Suprapubic skin (tissue), 4 donors: Measurements from ENCODE around the gene S100A3. TPM values are rescaled to one million over a fixed set of nuclear protein-coding genes. Genes with fewer than 3 reads are reported as not detected.
"Not testable (repeated sequence)": the region's sequence is repeated elsewhere in the genome, so short reads cannot be mapped to it uniquely, and the experiment has no call there.

Experiments used
- DNase-seq, 2 donors: peaks; one replicate each; pipeline ENCODE4 v3.0.0-alpha.2; 2019; ENCODE audit warnings: low spot score in 2 of 2
- H3K27ac ChIP-seq: fragments of 200-600 bp; sonication (generic); one replicate; pipeline ENCODE4 v1.5.1; 2019
- H3K27me3 ChIP-seq: fragments of 200-600 bp; sonication (generic); one replicate; pipeline ENCODE4 v1.5.1; 2019
- H3K36me3 ChIP-seq: fragments of 200-600 bp; sonication (generic); one replicate; pipeline ENCODE4 v1.5.1; 2019
- H3K4me1 ChIP-seq: fragments of 200-600 bp; sonication (generic); one replicate; pipeline ENCODE4 v1.5.1; 2019
- H3K4me3 ChIP-seq: fragments of 200-600 bp; sonication (generic); one replicate; pipeline ENCODE4 v1.5.1; 2019; ENCODE audit warnings: mild to moderate bottlenecking
- H3K9me3 ChIP-seq: fragments of 200-600 bp; sonication (generic); one replicate; pipeline ENCODE4 v1.5.1; 2019
- EP300 ChIP-seq: sonication (generic); formaldehyde crosslinking; IDR thresholded peaks from one replicate; pipeline ENCODE4 v1.6.1; 2017; ENCODE audit warnings: antibody characterized with exemption
- POLR2A ChIP-seq, 2 donors: fragments of 450-650 bp; IDR thresholded peaks; one replicate each; pipeline ENCODE4 v1.6.1; 2017; ENCODE audit warnings: antibody characterized with exemption in 2 of 2, mild to moderate bottlenecking in 2 of 2, moderate library complexity in 2 of 2
- POLR2AphosphoS5 ChIP-seq, 3 donors: sonication (generic); formaldehyde crosslinking; IDR thresholded peaks; one replicate each; pipeline ENCODE4 v1.6.1; 2017; ENCODE audit warnings: antibody characterized with exemption in 3 of 3
- WGBS: methylation state at CpG from one replicate; pipeline ENCODE4 v1.1.5; 2018; 5-methylcytosine and 5-hydroxymethylcytosine counted together
- total RNA-seq, 4 donors: library from RNA; depleted of rRNA; stranded (reverse); fragments of >200 nt; gene quantifications; one replicate each; pipeline ENCODE4 v1.1.0, GENCODE V29; 2016
- TF ChIP-seq, protein P1 (sequence below), 2 donors: fragments of 200-600 bp in 1 of 2; fragments of 450-650 bp in 1 of 2; sonication (generic) in 1 of 2; IDR thresholded peaks; one replicate each; pipeline ENCODE4 v1.5.1; 2016 to 2019; ENCODE audit warnings: antibody characterized with exemption in 2 of 2, mild to moderate bottlenecking in 1 of 2, moderate library complexity in 1 of 2

The S100A3 gene, protein sequence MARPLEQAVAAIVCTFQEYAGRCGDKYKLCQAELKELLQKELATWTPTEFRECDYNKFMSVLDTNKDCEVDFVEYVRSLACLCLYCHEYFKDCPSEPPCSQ
- 100 to 1,000 TPM in 1 of 4 donors, 10 to 100 TPM in 2, not detected in 1; 42.6 to 342 (median 88.0) TPM for total RNA-seq

DNA sequence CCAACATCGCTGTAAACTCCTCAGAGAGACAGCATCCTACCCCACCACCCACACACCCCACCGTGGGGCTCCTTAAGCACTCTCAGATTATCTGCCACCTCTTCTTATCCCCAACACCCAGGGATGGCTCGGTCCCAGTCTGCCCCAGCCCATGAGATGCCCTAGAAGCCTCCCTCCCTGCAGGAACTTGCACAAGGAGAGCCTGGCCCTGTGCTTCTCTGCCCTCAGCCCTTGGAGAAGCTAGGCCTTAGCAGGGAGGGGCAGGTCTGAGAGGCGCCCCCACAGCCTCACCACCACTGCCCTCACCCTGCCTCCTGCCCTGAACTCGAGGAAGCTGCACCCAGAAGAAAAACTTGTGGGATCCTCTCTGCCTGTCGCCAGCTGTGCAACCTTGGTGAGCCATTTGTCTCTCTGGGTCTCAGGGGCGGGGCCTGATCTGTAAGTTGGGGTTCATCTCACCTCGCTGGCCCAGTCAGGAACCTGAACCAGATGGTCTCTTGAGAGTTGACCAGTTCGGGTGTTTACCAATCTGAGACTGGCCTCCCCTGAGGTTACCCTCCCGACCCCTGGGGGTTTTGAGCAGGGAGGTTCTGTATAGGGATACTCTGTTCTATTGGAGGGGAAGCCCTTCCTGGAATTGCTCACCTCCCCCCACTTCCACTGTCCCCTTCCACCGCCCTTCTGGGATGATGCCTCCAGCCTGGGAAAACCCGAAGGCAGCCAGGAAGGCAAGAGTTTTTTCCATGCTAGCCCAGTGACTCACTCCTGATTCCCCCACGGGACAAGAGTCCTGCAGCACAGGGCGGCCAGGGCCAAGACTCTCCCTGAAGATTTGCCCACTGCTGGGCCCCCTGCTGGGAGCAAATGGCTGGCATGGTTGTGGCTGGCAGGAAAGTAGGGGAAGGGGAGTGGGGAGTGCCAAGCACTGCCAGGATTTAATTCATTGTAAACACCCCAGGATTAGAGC lies at the start of gene S100A3:
Gene S100A3 (minus strand): TSS at position 537 of the 967 bp plus-strand sequence. CDS start 773 bp downstream, outside the sequence.
- DNase-seq, result peak in 1 of 2 donors; percentile 92
- H3K4me1 ChIP-seq, result peaks cover 96% of the 10 kb centered on the region
- TF ChIP-seq POLR2AphosphoS5 (IDR thresholded peaks at IDR 0.05) (peak in 1 of 3 donors; percentile 76), POLR2A (IDR thresholded peaks at IDR 0.05) (no peak)

DNA sequence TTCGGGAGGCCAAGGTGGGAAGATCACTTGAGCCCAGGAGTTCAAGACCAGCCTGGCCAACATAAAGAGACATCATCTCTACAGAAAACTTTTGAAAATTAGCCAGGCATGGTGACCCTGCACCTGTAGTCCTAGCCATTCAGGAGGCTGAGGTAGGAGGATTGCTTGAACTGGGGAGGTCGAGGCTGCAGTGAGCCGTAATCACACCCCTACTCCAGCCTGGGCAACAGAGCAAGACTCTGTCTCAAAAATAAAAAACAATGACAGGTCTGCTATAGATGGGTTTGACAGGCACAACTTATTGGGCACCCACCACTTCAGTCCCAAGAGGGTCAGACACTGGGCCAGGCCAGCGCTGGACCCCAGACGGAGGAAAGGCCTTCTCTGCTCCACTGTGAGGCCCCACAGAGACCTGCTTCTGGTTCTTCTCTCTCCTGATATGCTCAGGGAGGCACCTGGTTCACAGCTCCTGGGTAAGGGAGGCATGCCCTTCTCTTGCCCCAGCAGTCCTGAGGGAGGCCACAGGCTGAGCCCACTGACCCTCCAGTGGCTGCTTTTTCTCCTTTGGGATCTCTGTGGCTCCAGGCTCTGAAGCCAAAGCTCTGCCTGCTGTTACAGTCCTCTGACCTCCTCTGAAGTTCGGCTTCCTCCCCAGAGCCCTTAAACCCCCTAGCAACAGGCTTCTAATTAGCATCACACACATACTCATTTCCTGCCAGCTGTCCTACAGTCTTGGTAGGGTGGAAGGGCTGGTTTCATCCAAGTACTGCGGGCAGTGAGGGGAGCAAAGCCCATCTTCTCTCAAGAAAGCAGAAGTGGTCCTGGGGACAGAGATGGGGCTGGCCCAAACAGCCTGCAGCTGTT lies 49.5 kb upstream of the S100A3 start:
- H3K4me3 ChIP-seq, result no peak overlapping the region
- WGBS, result 79% methylated on average over 6 of the region's 7 CpGs
- DNase-seq, result no peak
- H3K9me3 ChIP-seq, result no peaks in the 10 kb centered on the region
- H3K4me1 ChIP-seq, result no peaks in the 10 kb centered on the region
- H3K36me3 ChIP-seq, result no peaks in the 10 kb centered on the region
- H3K27ac ChIP-seq, result no peak overlapping the region
- TF ChIP-seq, protein P1, sequence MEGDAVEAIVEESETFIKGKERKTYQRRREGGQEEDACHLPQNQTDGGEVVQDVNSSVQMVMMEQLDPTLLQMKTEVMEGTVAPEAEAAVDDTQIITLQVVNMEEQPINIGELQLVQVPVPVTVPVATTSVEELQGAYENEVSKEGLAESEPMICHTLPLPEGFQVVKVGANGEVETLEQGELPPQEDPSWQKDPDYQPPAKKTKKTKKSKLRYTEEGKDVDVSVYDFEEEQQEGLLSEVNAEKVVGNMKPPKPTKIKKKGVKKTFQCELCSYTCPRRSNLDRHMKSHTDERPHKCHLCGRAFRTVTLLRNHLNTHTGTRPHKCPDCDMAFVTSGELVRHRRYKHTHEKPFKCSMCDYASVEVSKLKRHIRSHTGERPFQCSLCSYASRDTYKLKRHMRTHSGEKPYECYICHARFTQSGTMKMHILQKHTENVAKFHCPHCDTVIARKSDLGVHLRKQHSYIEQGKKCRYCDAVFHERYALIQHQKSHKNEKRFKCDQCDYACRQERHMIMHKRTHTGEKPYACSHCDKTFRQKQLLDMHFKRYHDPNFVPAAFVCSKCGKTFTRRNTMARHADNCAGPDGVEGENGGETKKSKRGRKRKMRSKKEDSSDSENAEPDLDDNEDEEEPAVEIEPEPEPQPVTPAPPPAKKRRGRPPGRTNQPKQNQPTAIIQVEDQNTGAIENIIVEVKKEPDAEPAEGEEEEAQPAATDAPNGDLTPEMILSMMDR (IDR thresholded peaks at IDR 0.05), result no peak
- TF ChIP-seq EP300 (no peak), POLR2AphosphoS5 (IDR thresholded peaks at IDR 0.05) (no peak), POLR2A (IDR thresholded peaks at IDR 0.05) (no peak)
- H3K27me3 ChIP-seq, result no peaks in the 10 kb centered on the region

More for the DNA sequence above, at the start of gene S100A3:
- H3K4me3 ChIP-seq, result no peak within 1 kb of the TSS
- H3K27me3 ChIP-seq, result no peaks in the 10 kb centered on the region
- H3K9me3 ChIP-seq, result no peaks in the 10 kb centered on the region
- 45% methylated on average over 13 of the region's 14 CpGs for WGBS
- peak within 1 kb of the TSS; percentile 91 for H3K27ac ChIP-seq
- H3K36me3 ChIP-seq, result no peaks in the 10 kb centered on the region

DNA sequence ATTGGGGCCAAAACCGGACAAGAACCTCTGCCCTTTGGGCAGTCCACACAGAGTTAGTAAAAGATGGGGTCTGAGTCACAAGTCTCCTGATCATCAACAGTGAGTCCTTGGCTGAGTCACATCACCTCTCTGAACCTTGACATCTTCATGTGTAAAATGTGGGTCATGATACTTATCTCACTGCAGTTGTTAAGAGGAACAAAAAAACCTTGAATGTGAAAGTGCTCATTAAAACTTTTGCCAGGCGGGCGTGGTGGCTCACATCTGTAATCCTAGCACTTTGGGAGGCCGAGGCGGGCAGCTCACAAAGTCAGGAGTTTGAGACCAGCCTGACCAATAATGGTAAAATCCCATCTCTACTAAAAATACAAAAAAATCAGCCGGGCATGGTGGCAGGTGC lies 48.1 kb upstream of the S100A3 start:
- H3K36me3 ChIP-seq, result no peaks in the 10 kb centered on the region
- 60% methylated on average over 6 of the region's 6 CpGs for whole genome bisulfite sequencing

DNA sequence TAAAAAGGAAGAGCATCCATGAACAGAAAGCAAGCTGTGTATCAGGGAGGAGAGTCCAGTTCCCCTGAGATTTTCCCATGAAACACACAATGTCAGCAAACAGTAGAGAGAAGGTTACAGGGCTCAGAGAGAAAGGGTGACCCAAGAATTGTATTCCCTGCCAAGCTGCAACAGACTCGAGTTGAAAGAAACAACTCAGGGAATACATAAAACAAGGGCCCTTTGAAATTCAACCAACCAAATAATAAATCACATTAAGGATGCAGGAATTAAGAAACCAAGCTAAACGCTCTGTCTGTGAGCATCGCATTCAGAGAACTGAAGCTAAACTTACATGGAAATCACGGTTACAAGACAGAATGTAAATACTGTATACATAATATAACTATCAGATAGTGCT lies 43.7 kb upstream of the S100A3 start:
- DNase-seq, result no peak
- Histone ChIP-seq H3K4me3 (no peak overlapping the region), H3K27ac (no peak overlapping the region), H3K27me3 (no peaks in the 10 kb centered on the region), H3K9me3 (no peaks in the 10 kb centered on the region), H3K36me3 (no peaks in the 10 kb centered on the region), H3K4me1 (no peaks in the 10 kb centered on the region)
- TF ChIP-seq, protein P1 (IDR thresholded peaks at IDR 0.05), result no peak
- TF ChIP-seq POLR2A (IDR thresholded peaks at IDR 0.05) (no peak), EP300 (no peak)
- 56% methylated on average over 4 of the region's 4 CpGs for WGBS

More for the DNA sequence above, 48.1 kb upstream of the S100A3 start:
- Histone ChIP-seq H3K4me1 (no peaks in the 10 kb centered on the region), H3K27me3 (no peaks in the 10 kb centered on the region), H3K27ac (no peak overlapping the region), H3K9me3 (no peaks in the 10 kb centered on the region), H3K4me3 (no peak overlapping the region)
- no peak for DNase-seq
- TF ChIP-seq, protein P1 (IDR thresholded peaks at IDR 0.05), result no peak
- TF ChIP-seq POLR2AphosphoS5 (IDR thresholded peaks at IDR 0.05), result no peak

DNA sequence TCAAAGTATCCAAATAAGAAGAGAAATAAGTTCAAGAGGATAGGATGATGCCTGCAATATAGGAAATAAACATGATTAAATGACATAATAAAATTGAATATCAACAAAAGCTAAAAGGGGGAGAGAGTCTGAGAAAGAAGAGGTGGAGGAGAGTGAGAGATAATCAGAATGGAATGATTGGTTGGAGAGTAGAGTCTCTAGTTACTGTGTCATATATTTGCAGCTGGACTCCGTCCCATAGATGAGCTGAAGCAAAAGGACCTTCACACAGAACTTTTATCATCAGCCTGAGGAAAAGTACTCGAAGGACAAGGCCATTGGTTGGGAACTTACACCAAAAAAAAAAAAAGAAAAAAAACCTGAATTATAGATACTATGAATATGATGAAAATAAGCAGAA lies 39.4 kb upstream of the S100A3 start:
- no peaks in the 10 kb centered on the region for H3K27me3 ChIP-seq
- TF ChIP-seq EP300 (no peak), POLR2AphosphoS5 (IDR thresholded peaks at IDR 0.05) (no peak), POLR2A (IDR thresholded peaks at IDR 0.05) (no peak)
- TF ChIP-seq, protein P1 (IDR thresholded peaks at IDR 0.05), result no peak
- H3K4me1 ChIP-seq, result no peaks in the 10 kb centered on the region
- no peaks in the 10 kb centered on the region for H3K9me3 ChIP-seq
- H3K36me3 ChIP-seq, result no peaks in the 10 kb centered on the region
- DNase-seq, result no peak
- WGBS, result 76% methylated on average over 2 of the region's 2 CpGs
- H3K4me3 ChIP-seq, result no peak overlapping the region
- no peak overlapping the region for H3K27ac ChIP-seq

DNA sequence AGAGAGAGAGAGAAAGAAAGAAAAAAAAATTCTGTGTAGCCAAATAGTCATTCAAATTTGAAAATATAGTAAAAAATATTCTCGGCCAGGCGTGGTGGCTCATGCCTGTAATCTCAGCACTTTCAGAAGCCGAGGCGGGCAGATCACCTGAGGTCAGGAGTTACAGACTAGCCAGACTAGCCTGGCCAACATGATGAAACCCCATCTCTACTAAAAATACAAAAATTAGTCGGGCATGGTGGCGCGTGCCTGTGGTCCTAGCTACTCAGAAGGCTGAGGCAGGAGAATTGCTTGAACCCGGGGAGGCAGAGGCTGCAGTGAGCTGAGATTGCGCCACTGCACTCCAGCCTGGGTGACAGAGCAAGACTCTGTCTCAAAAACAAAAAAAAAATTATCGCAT lies 39.0 kb upstream of the S100A3 start:
- H3K9me3 ChIP-seq, H3K36me3 ChIP-seq, H3K4me1 ChIP-seq, H3K4me3 ChIP-seq, H3K27ac ChIP-seq, H3K27me3 ChIP-seq, DNase-seq: not testable (repeated sequence)
- WGBS, result 92% methylated on average over 10 of the region's 10 CpGs
